Stimulated activated CD4-positive, alpha-beta T cell treated with anti-CD3 and anti-CD28 coated beads, Interleukin-1b, Interleukin-23, amount 100 ng/mL, for 24 hours (primary cell): ENCODE measurements around the gene VDR.

Source experiments
- DNase-seq, 4 experiments: peaks; one replicate each; pipeline ENCODE4 v3.0.0-alpha.2; 2020; ENCODE audit warnings: low read depth in 4 of 4, low spot score in 1 of 4

The VDR gene

GRCh38 chr12:47904713-47905709 lies at the start of gene VDR:
VDR (minus strand) TSS chr12:47904994; CDS start chr12:47879113, 25,881 bp downstream.
- peak; percentile 35 to 71 (median 56) for DNase-seq

- no peak for DNase-seq
Observed at GRCh38 chr12:47954058-47954457, 49.3 kb upstream of the VDR start.

GRCh38 chr12:47950856-47951468 lies 46.2 kb upstream of the VDR start:
- no peak for DNase-seq

GRCh38 chr12:47949441-47950341 lies 44.9 kb upstream of the VDR start:
- DNase-seq, result peak in 1 of 4 experiments; percentile 44

DNA sequence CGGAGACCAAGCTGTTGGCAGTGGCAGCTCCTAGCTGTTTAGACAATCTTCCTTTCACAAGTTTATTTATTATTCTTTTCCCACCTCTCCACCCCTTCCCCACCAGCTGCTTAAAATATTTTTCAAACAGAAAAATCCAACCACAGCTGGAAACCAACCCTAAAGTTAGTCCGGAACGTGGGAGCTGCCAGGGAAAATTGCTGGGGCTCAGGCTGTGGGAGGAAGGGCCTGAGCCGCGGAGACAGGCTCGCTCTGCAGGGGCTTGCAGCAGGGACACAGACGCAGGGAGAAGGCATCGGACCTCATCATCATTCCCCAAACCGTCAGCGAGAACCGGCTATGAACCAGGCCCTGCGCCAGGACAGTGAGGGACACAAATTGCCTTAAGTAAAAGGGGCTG lies 42.5 kb upstream of the VDR start:
- no peak for DNase-seq

- no peak for DNase-seq
Observed at GRCh38 chr12:47946413-47947323, 41.9 kb upstream of the VDR start.

DNA sequence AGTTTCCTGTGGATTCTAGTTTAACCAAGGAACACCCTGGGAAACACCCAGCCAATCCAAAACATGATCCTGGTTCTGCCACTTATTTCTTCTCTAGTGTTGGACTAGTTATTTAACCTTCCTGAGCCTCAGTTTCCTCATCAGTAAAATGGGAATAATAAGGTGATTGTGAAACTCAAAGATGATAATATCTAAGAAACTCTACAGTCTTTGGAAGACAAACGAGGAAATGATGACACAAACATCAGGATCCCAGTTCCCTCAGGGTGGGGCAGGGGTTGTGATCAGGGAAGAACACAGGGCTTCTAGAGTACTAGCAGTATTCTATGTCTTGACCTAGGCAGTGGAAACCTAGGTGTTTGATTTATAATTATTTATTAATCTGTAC lies 40.5 kb upstream of the VDR start:
- DNase-seq, result no peak

DNA sequence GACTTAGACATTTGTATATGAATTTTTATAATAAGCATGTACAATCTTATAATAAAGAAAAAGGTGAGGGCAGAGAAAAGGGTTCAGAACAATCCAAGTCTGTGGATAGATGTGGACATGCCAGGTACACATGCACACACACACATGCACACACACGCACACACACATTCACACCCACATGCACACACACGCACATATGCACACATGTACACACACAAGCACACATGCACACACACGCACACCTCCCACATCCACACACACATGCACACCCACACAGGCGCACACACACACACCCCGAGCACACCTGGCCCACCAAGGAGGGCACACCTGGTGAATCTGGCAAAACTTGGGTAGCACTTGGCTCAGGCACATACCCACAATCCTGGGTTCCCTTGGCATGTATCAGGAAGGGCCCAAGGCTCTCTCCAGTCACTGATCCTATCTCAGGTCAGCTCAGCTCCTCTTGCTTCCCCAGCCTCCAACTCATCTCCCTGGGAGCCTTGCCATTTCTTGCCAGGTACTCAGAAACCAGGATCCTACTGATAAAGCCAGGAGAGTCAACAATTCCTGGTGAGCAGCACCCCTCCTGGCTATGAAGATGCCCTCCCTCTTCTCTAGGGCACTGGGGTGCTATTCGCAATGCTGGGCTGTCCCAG lies 40.0 kb upstream of the VDR start:
- DNase-seq, result no peak

DNA sequence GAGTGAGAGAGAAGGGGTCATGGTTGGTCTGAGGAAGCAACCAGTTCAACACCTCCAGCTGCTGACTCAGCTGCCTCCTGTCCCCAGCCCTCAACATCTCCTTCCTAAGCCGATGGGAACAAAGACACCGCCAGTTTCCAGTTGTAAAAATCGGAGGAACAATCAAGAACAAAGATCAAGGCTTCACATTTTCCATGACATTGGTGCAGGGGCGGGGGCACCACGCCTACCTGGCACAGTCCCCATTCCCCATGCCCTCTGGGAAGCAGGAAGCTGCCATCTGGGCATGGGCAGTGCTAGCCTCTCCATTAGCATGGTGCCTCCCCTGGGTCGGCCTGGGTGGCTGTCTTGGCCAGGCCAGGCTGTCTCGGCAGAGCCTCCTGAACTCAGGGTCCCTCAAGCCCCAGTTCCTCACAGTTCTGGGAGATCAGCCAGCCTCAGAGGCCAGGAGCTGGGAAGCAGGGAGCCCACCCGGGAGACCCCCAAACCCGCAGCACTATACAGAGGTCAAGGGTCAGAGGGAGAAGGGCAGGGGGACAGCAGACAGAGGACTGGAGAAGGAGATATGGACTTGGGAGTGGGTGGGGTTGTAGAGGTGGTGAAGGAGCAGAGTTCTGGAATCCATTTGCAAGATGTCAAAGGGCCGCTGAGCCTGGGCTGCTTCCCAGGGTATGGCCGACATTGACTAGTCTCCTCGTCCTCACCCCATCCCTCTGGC lies 39.0 kb upstream of the VDR start:
- no peak for DNase-seq

DNA sequence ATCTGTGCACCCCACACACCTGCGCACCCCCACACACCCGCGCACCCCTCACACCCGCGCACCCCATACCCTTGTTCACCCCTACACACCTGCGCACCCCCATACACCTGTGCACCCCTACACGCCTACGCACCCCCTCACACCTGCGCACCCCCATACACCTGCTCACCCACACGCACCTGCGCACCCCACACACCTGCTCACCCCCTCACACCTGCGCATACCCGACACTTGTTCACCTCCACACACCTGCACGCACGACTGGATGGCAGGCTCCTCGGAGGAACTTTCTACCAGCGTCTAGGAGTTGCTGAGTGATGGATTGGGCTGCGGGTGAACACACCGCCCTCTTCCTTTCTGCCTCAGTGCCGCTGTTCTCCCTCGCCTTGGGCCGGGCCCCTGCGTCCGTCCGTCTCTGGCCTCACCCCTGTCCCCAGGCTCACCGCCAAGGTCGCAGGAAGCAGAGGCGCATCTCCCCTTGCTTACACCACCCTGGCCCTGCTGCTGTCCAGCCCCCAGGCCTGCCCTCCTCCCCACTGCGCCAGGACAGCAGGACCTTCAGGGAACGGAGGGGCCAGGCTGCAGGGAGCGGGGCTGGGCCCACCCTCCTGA lies 37.9 kb upstream of the VDR start:
- no peak for DNase-seq

GRCh38 chr12:47941871-47942613 lies 37.2 kb upstream of the VDR start:
- peak in 1 of 4 experiments; percentile 42 for DNase-seq

DNA sequence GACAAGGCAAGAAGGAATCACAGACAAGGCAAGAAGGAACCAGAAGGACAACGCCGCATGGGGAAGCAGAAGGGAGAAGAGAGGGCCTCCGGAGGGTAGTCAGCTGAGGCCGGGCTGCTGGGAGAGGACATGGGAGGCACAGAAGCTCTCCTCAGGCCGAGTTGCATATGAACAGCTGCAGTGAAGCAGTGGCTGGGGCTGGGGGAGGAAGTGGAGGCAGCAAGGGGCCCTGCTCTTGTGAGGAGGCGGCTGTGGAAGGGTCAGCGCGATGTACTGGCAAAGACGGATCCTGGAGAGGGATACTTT lies 36.6 kb upstream of the VDR start:
- no peak for DNase-seq

DNA sequence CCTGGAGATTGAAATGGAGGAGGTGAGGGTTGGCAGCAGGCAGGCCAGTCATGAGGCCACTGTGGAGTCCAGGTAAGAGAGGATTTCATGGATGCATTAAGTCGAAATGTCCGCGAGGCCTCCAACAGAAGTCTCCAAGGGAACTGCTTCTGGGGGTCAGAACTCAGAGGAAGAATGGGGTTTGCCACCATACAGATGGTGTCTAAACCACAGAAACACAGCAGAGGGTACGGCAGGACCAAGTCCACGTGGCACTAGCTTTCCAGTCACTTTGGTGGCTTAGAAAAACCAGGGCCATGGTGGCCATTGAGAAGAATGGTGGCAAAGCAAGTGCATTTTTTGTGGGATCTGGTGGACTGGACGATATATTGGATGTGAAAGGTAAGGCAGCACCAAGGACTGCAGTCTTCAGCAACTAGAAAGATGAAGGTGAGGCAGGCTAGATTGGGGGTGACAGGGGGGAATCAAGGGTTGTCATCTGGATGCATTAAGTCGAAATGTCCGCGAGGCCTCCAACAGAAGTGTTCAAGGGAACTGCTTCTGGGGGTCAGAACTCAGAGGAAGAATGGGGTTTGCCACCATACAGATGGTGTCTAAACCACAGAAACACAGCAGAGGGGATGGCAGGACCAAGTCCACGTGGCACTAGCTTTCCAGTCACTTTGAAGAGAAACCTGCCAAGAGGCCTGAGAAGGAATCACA lies 36.1 kb upstream of the VDR start:
- DNase-seq, result no peak

GRCh38 chr12:47939009-47939601 lies 34.3 kb upstream of the VDR start:
- no peak for DNase-seq

- DNase-seq, result no peak
Observed at GRCh38 chr12:47938594-47938993, 33.8 kb upstream of the VDR start.

DNA sequence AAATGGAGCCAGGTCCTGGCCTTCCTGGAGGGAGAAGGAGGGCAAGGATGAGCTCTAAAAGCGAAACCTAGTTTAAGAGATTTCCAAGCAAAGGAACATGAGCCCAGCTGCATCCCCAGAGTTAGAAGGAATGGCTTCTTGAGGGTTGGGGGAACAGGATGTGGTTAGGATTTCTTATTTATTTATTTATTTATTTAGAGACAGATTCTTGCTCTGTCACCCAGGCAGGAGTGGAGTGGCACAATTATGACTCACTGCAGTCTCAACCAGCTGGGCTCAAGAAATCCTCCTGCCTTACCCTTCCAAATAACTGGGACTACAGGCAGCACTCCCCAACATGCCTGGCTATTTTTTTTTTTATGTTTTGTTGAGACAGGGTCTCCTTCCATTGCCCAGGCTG lies 33.3 kb upstream of the VDR start:
- DNase-seq, result no peak

DNA sequence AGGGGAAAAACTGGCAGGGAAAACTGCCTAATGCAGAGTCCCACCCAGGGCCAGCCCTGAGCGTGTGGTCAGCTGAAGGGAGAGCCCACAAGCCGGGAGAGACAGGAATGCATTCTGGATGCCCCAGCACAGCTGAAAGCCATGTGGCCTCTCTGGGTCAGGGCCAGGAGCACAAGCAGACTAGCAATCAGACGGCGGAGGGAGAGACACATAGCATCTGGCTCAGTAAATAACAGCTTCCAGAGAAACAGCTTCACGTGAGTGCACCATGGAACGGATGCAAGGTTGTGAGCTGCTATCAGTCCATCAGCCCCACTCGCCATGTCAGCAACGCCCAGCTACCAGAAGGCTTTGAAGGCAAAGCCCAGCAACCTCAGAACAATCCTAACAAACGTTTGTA lies 30.4 kb upstream of the VDR start:
- DNase-seq, result no peak
